A549 (cell line): ENCODE data around the gene ZNF507. TPM values are rescaled to one million over a fixed set of nuclear protein-coding genes. Genes with fewer than 3 reads are reported as not detected.
A peak's percentile ranks its signal among the peaks of the same experiment; 100 is the strongest.

ENCODE experiments used
- ATAC-seq, 2 experiments: fragments of 200-7000 bp in 1 of 2; fragments of >200 bp in 1 of 2; cut with Nextera tagmentation in 1 of 2; cut with Tn5 transposase in 1 of 2; 3 replicates each; pipeline versions ENCODE4 v1.8.0 to v1.9.1; 2018 to 2020; ENCODE audit warnings: mild to moderate bottlenecking in 1 of 2, moderate library complexity in 1 of 2
- CTCF ChIA-PET: fragments of 300-600 bp; sonication (Branson Sonifier 250); formaldehyde crosslinking; extraction: SDS; loops from one replicate; lab custom pipeline; 2021; ENCODE audit warnings: antibody characterized with exemption, inconsistent platforms; lab: Yijun Ruan, JAX
- POLR2A ChIA-PET: fragments of 350-600 bp; formaldehyde crosslinking; extraction: SDS; loops from one replicate; lab custom pipeline; 2021; ENCODE audit warnings: antibody characterized with exemption, inconsistent platforms; lab: Yijun Ruan, JAX
- DNase-seq, 2 experiments: peaks; one replicate each; pipeline versions ENCODE4 v3.0.0 to v3.0.0-alpha.2; 2011 to 2016; ENCODE audit warnings: low read depth in 1 of 2, low spot score in 1 of 2
- FAIRE-seq: peaks from 2 replicates; lab custom pipeline; 2011; peaks lifted over from hg19 to GRCh38; lab: Jason Lieb, UNC
- H3K27ac ChIP-seq, 2 experiments: fragments of >200 bp; sonication (Bioruptor Twin); formaldehyde crosslinking; 3 replicates each; pipeline ENCODE4 v1.5.1; 2016 to 2017
- H3K4me1 ChIP-seq: fragments of >200 bp; sonication (Bioruptor Twin); formaldehyde crosslinking; 3 replicates; pipeline ENCODE4 v1.6.1; 2016
- H3K4me2 ChIP-seq: fragments of >200 bp; sonication (Bioruptor Twin); formaldehyde crosslinking; 3 replicates; pipeline ENCODE4 v1.6.1; 2016
- H3K4me3 ChIP-seq: fragments of >200 bp; sonication (Bioruptor Twin); formaldehyde crosslinking; 3 replicates; pipeline ENCODE4 v1.5.1; 2016
- H3K9me3 ChIP-seq: fragments of >200 bp; sonication (Bioruptor Twin); formaldehyde crosslinking; 3 replicates; pipeline ENCODE4 v1.6.1; 2016
- BCL3 ChIP-seq: fragments of >200 bp; sonication (Bioruptor Twin); formaldehyde crosslinking; IDR thresholded peaks from 3 replicates; pipeline ENCODE4 v1.6.1; 2016
- BHLHE40 ChIP-seq: IDR thresholded peaks from 2 replicates; pipeline ENCODE4 v1.6.1; 2012; ENCODE audit warnings: low read depth, low read length, inconsistent platforms
- CBX2 ChIP-seq: fragments of 200-600 bp; sonication (generic); IDR thresholded peaks from 2 replicates; pipeline ENCODE4 v1.6.1; 2016; ENCODE audit warnings: low read depth, mild to moderate bottlenecking, borderline replicate concordance
- CBX8 ChIP-seq: fragments of 200-600 bp; sonication (generic); IDR thresholded peaks from 2 replicates; pipeline ENCODE4 v1.6.1; 2016
- CEBPB ChIP-seq, 2 experiments: fragments of >200 bp in 1 of 2; sonication (Bioruptor Twin) in 1 of 2; formaldehyde crosslinking in 1 of 2; IDR thresholded peaks; 2 replicates each; pipeline ENCODE4 v1.6.1; 2012 to 2016
- CHD4 ChIP-seq: fragments of 200-600 bp; sonication (generic); IDR thresholded peaks from 2 replicates; pipeline ENCODE4 v1.6.1; 2016; ENCODE audit warnings: antibody characterized with exemption, mild to moderate bottlenecking, borderline replicate concordance
- EHF ChIP-seq: fragments of 250-450 bp; sonication (Bioruptor Pico); IDR thresholded peaks from 2 replicates; pipeline ENCODE4 v1.5.0; 2020; ENCODE audit warnings: mild to moderate bottlenecking
- EHMT2 ChIP-seq: fragments of 200-600 bp; sonication (generic); IDR thresholded peaks from 2 replicates; pipeline ENCODE4 v1.6.1; 2016; ENCODE audit warnings: antibody characterized with exemption, low read depth, mild to moderate bottlenecking, moderate library complexity
- GATA3 ChIP-seq: IDR thresholded peaks from 2 replicates; pipeline ENCODE4 v1.6.1; 2012; ENCODE audit warnings: borderline replicate concordance
- HOXB5 ChIP-seq: fragments of 250-450 bp; sonication (Bioruptor Pico); IDR thresholded peaks from 2 replicates; pipeline ENCODE4 v1.5.0; 2020; ENCODE audit warnings: mild to moderate bottlenecking, moderate library complexity
- KDM1A ChIP-seq: fragments of 200-600 bp; sonication (generic); IDR thresholded peaks from 2 replicates; pipeline ENCODE4 v1.6.1; 2016; ENCODE audit warnings: low read depth, mild to moderate bottlenecking
- KDM5A ChIP-seq: fragments of 200-600 bp; sonication (generic); IDR thresholded peaks from 2 replicates; pipeline ENCODE4 v1.6.1; 2016; ENCODE audit warnings: antibody characterized with exemption, mild to moderate bottlenecking
- MAFK ChIP-seq: fragments of 450-650 bp; IDR thresholded peaks from 2 replicates; pipeline ENCODE4 v1.6.1; 2014; ENCODE audit not compliant: partially characterized antibody
- MAZ ChIP-seq: fragments of 150-350 bp; IDR thresholded peaks from 2 replicates; pipeline ENCODE4 v1.6.1; 2014; ENCODE audit warnings: antibody characterized with exemption, low read depth, low read length, borderline replicate concordance
- PBX3 ChIP-seq: IDR thresholded peaks from 2 replicates; pipeline ENCODE4 v1.6.1; 2012
- PHF8 ChIP-seq: fragments of 200-600 bp; sonication (generic); IDR thresholded peaks from 2 replicates; pipeline ENCODE4 v1.6.1; 2016; ENCODE audit warnings: low read depth, mild to moderate bottlenecking, antibody characterized with exemption, moderate library complexity, borderline replicate concordance
- POLR2A ChIP-seq: IDR thresholded peaks from 2 replicates; pipeline ENCODE4 v1.6.1; 2012; ENCODE audit warnings: mild to moderate bottlenecking, low read length
- POLR2AphosphoS2 ChIP-seq: conservative IDR thresholded peaks from 2 replicates; pipeline ENCODE4 v1.6.1; 2012; ENCODE audit warnings: low read length, improper control_type of control experiment, inconsistent platforms
- RAD21 ChIP-seq, 2 experiments: fragments of >200 bp in 1 of 2; sonication (Bioruptor Twin) in 1 of 2; formaldehyde crosslinking in 1 of 2; IDR thresholded peaks in 1 of 2; conservative IDR thresholded peaks in 1 of 2; 2 replicates in 1 of 2; 3 replicates in 1 of 2; pipeline ENCODE4 v1.6.1; 2012 to 2018; ENCODE audit warnings: inconsistent platforms in 1 of 2
- RCOR1 ChIP-seq: fragments of 150-350 bp; IDR thresholded peaks from 2 replicates; pipeline ENCODE4 v1.6.1; 2014; ENCODE audit warnings: antibody characterized with exemption, low read length, low read depth
- REST ChIP-seq: fragments of 200-600 bp; sonication (generic); IDR thresholded peaks from 2 replicates; pipeline ENCODE4 v1.6.1; 2016; ENCODE audit warnings: antibody characterized with exemption, mild to moderate bottlenecking, moderate library complexity
- RFX5 ChIP-seq: fragments of 450-650 bp; IDR thresholded peaks from 2 replicates; pipeline ENCODE4 v1.7.1; 2014; ENCODE audit warnings: antibody characterized with exemption, mild to moderate bottlenecking, moderate library complexity
- USF2 ChIP-seq: fragments of 450-650 bp; IDR thresholded peaks from 2 replicates; pipeline ENCODE4 v1.6.1; 2014; ENCODE audit warnings: antibody characterized with exemption
- ZNF302 ChIP-seq: fragments of 250-450 bp; sonication (Bioruptor Pico); IDR thresholded peaks from 2 replicates; pipeline ENCODE4 v1.9.0; 2021; ENCODE audit warnings: inconsistent platforms, mild to moderate bottlenecking, moderate library complexity
- WGBS: methylation state at CpG from one replicate; pipeline ENCODE4 v1.1.6; 2017; ENCODE audit errors: missing lambda C conversion rate; 5-methylcytosine and 5-hydroxymethylcytosine counted together
- polyA plus RNA-seq, 4 experiments: library from polyadenylated mRNA; depleted of rRNA in 3 of 4; stranded (reverse); fragments of >200 nt; fragmentation: RNase III in 1 of 4; extraction: RNeasy Plus Mini Kit Qiagen cat#74134 plus additional on column Dnase treatment in 1 of 4; gene quantifications; 2 replicates in 3 of 4; 3 replicates in 1 of 4; pipeline ENCODE4 v1.2.3, GENCODE V29; 2011 to 2017
- TF ChIP-seq, protein P1 (sequence below): IDR thresholded peaks from 2 replicates; pipeline ENCODE4 v1.6.1; 2012; ENCODE audit warnings: low read depth, borderline replicate concordance

Gene ZNF507
- polyA plus RNA-seq, 2 of the 4 experiments (the other 2 are of a cell fraction): 14.6 to 49.8 TPM

DNA sequence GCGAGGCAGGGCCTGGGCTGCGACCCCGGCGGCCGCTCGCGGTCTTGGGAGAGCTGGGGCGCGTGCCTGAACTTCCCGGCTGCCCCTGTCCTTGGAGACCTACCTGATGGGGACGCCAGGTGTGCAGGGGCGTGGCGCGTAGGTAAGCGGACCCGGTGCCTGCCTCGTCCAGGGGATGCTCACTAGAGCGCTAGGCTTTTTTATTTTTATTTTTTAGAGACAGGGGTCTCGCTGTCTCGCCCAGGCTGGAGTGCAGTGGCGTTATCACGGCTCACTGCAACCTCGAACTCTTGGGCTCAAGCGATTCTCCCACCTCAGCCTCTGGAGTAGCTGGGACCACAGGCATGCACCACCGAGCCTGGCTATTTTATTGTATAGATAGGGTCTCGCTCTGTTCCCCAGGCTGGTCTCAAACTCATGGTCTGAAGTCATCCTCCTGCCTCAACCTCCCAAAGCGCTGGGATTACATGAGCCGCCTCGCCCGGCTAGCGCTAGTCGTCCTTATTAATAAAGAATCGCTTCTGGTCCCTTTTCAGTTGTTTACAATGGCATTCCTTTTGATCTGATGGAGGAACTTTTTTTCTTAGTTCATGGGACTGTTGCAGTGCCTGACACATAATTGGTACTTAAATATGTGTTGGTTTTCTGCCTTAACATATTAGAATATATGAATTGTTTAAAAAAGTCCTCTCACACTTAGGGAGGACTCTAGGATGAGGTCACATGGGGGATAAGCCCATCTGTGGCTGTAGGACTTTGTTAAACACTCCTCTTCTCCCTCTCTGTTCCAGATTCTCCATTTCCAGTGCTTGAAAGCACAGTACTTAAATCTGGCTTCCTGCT lies 61.0 kb downstream of the ZNF507 start:
- peak; percentile 82 for FAIRE-seq
- CTCF ChIA-PET: interaction anchor here (1.0 to 2.2 kb wide), 5 partner anchors 13 to 163 kb away, joined by 3 to 9 read pairs (median 3); no protein-coding TSS in a partner anchor
- Histone ChIP-seq H3K4me1 (peaks cover 24% of the 10 kb centered on the region), H3K9me3 (no peaks in the 10 kb centered on the region), H3K4me3 (peak overlapping the region; percentile 84), H3K4me2 (peak overlapping the region; percentile 83), H3K27ac (peak overlapping the region; percentile 94 to 97)
- POLR2A ChIA-PET: interaction anchor here (0.7 to 2.1 kb wide), 29 partner anchors 8 to 269 kb away, joined by 3 to 36 read pairs (median 5); partner anchors contain the start of genes ANKRD27, PDCD5, RGS9BP and ZNF507
- ATAC-seq: no peak; a peak in 1 of 6 replicates
- no peak for TF ChIP-seq MAFK
- no peak for TF ChIP-seq GATA3
- no peak for TF ChIP-seq ZNF302 (CRISPR knock-in tag)
- TF ChIP-seq BCL3: no peak
- no peak for TF ChIP-seq PBX3
- TF ChIP-seq KDM1A: no peak
- TF ChIP-seq CBX2: no peak
- no peak for TF ChIP-seq EHF (CRISPR knock-in tag)
- TF ChIP-seq EHMT2: no peak
- TF ChIP-seq POLR2A: no peak; the same call in 1 of the 2 replicates
- TF ChIP-seq, protein P1, sequence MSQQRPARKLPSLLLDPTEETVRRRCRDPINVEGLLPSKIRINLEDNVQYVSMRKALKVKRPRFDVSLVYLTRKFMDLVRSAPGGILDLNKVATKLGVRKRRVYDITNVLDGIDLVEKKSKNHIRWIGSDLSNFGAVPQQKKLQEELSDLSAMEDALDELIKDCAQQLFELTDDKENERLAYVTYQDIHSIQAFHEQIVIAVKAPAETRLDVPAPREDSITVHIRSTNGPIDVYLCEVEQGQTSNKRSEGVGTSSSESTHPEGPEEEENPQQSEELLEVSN: no peak
- TF ChIP-seq CHD4: no peak
- TF ChIP-seq RAD21 (conservative IDR thresholded peaks at IDR 0.05 in 1 of 2, IDR thresholded peaks at IDR 0.05 in 1 of 2): no peak
- no peak for TF ChIP-seq BHLHE40
- no peak for TF ChIP-seq RFX5
- TF ChIP-seq PHF8: no peak; the same call in none of the 2 replicates
- no peak for TF ChIP-seq KDM5A
- 18% methylated on average over 33 of the region's 33 CpGs for whole genome bisulfite sequencing
- DNase-seq: no peak

DNA sequence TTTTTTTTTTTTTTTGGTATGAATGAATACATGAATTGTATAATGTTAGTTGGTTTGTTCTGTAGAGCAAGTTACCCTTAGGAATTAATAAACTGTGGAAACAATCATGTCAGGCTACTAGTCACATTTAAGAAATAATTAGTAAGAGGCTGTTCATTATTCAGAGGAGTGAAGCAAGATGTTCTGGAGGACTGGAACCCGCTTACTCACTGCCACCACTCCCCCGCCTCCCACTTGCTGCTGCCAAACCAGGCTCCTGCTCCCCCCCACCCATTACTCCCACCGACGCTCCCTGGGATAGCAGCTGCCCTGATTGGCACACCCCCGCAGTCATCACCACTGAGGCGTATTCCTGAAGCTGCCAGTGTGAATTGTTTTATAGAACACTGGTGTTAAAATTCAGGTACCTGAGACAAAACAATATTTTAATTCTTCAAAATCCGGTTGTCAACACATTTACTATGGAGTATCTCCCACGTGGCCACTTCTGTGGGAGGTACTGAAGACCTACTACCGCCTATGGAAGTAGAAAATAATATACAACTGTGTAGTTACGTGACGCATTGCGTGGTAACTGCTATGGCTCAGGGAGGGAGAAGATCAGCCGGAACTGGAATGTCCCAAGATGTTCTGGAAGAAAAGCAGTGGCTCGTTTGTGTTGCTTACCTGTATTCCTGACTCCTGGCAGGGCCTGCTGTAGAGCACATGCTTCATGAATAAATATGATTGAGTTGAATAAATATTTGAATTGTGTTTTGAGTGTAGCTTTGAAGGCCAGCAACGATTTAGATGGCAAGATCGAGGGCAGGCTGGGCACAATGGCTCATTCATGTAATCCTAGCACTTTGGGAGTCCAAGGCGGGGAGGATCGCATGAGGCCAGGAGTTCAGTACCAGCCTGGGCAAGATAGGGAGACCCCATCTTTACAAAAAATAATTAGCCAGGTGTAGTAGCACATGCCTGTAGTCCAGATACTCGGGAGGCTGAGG lies 61.9 kb downstream of the ZNF507 start:
- no peak for TF ChIP-seq USF2
- TF ChIP-seq RCOR1: no peak
- no peak for TF ChIP-seq HOXB5
- no peak for TF ChIP-seq CBX2
- TF ChIP-seq, protein P1: no peak
- no peak for TF ChIP-seq RFX5
- TF ChIP-seq MAZ: no peak
- no peak for TF ChIP-seq CEBPB (IDR thresholded peaks at IDR 0.05)
- TF ChIP-seq REST: no peak
- TF ChIP-seq EHF (CRISPR knock-in tag): no peak
- TF ChIP-seq POLR2AphosphoS2: no peak
- TF ChIP-seq CBX8: no peak
- no peak for TF ChIP-seq CHD4
- no peak for TF ChIP-seq EHMT2
- no peak for TF ChIP-seq BHLHE40
- 86% methylated on average over 19 of the region's 19 CpGs for WGBS
- Histone ChIP-seq H3K9me3 (no peaks in the 10 kb centered on the region), H3K4me1 (peaks cover 24% of the 10 kb centered on the region), H3K27ac (no peak overlapping the region; a peak in 1 of 6 replicates), H3K4me3 (peak overlapping the region; percentile 84; the same call in 1 of the 3 replicates), H3K4me2 (peak overlapping the region; percentile 83)
- peak; percentile 51 for FAIRE-seq
- no peak for ATAC-seq
- ChIA-PET POLR2A (no interaction called here), CTCF (no interaction called here)
- DNase-seq: no peak
